BLaER1 treated with 17β-estradiol and CSF1 and Interleukin-3, amounts not matched to agents 10 nM and 100 nM (cell line): ENCODE measurements around the gene USP47.

Experiments used
- H3K27ac ChIP-seq, 11 experiments: shearing (Covaris generic); formaldehyde crosslinking; 2 replicates each; pipeline ENCODE4 v1.8.1; 2022
- H3K27me3 ChIP-seq, 11 experiments: shearing (Covaris generic); formaldehyde crosslinking; 2 replicates each; pipeline ENCODE4 v1.8.1; 2022
- H3K36me3 ChIP-seq, 11 experiments: shearing (Covaris generic); formaldehyde crosslinking; 2 replicates each; pipeline ENCODE4 v1.8.1; 2022
- H3K4me1 ChIP-seq, 10 experiments: shearing (Covaris generic); formaldehyde crosslinking; 2 replicates each; pipeline ENCODE4 v1.8.1; 2022
- H3K4me2 ChIP-seq, 11 experiments: shearing (Covaris generic); formaldehyde crosslinking; 2 replicates each; pipeline ENCODE4 v1.8.1; 2022
- H3K4me3 ChIP-seq, 10 experiments: shearing (Covaris generic); formaldehyde crosslinking; 2 replicates each; pipeline ENCODE4 v1.8.1; 2022
- H3K9ac ChIP-seq, 11 experiments: shearing (Covaris generic); formaldehyde crosslinking; 2 replicates each; pipeline ENCODE4 v1.8.1; 2022
- H3K9me3 ChIP-seq, 11 experiments: shearing (Covaris generic); formaldehyde crosslinking; replicated peaks in 1 of 11; 2 replicates each; pipeline ENCODE4 v1.8.1; 2022
- H4K20me1 ChIP-seq, 11 experiments: shearing (Covaris generic); formaldehyde crosslinking; 2 replicates each; pipeline ENCODE4 v1.8.1; 2022
- Cebpa-rat ChIP-seq, 11 experiments: shearing (Covaris generic); IDR thresholded peaks; 2 replicates each; pipeline ENCODE4 v1.8.1; 2022

The USP47 gene

DNA sequence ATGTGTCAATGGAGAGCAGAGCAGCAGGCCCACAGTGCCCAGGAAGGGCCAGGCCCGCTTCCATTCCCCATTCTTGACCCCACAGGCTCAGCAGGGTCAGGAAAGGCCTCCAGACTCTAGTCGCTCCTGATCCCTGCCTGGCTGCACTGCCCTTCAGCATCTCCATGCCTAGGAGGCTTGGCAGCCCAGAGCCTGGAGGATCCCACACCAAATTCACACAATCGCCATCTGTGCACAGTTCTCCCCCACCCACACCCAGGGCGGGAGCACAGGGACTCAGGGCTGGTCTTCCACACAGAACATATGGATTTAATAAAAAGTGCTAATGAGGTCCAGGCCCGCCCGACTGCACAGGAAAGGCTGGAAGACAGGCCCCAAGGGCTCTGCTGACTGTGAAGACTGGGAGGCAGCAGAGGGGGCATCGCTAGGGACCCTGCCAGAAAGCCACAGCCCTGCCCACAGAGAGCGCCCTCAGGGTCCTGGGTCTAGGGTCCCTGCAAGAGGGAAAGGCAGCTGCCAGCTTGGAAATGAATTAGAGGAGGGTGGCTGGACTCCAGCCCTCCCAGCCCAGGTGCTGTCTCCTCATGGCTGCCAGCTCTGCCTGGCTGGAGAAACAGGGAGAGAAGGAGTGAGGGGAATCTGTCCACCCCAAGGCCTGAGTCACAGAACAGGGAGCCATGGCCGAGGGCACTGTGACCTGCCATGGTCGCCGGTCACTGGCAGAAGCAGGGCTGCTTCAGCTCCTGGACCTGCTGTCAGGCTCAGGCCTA lies 126.9 kb downstream of the USP47 start:
- Histone ChIP-seq H3K4me3 (no peak overlapping the region), H4K20me1 (no peaks in the 10 kb centered on the region; a peak in 2 of 22 replicates), H3K36me3 (no peaks in the 10 kb centered on the region), H3K9ac (no peak overlapping the region), H3K27me3 (no peaks in the 10 kb centered on the region), H3K4me1 (0 out of 20 replicates have a peak, but pooled peaks cover 0 to 5% (median 0%) of the 10 kb centered on the region in 10 experiments), H3K9me3 (no peaks in the 10 kb centered on the region), H3K27ac (no peak overlapping the region), H3K4me2 (no peak overlapping the region)
- no peak for TF ChIP-seq Cebpa-rat (IDR thresholded peaks at IDR 0.05)

DNA sequence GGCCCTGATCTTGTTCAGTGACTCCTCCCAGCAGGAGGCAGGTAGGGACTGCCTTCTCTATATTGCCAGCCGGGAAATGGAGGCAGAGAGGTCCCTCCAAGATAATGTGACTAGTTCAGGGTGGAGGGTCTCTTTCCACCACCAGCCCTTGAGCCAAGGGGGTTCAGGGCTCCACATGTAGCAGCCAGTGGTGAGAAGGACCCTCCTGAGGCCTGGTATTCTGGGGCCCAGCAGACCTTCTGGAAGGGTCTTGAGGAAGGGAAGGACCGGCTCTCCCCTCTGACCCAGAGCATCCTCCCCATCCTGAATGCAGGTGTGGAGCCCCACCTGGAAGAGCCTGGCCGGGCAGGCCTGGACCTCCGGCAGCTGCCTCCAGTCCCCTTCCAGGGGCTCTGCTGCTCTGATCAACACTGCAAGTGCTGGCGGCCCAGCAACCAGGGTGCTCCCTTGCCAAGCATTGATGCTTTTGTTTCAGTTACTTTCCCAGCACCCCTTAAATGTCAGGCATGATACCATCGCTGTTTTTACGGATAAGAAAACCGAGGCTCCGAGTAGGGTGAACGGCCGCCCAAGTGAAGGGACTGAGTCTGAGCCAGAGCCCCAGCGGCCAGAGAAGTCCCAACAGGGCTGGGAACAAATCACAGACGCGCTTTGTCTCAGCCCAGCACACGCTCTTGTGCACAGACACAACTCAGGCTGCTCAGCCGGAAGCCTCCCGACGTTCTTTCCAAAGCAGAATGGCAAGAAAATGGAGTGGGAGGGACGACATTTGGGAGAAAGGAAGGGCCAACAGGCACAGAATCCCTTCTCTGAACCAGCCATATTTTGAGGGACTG lies 127.8 kb downstream of the USP47 start:
- Histone ChIP-seq H3K4me3 (no peak overlapping the region), H3K9me3 (no peaks in the 10 kb centered on the region), H3K27me3 (no peaks in the 10 kb centered on the region), H3K4me2 (no peak overlapping the region), H3K4me1 (0 out of 20 replicates have a peak, but pooled peaks cover 0 to 5% (median 0%) of the 10 kb centered on the region in 10 experiments), H3K27ac (no peak overlapping the region), H3K36me3 (no peaks in the 10 kb centered on the region), H4K20me1 (no peaks in the 10 kb centered on the region), H3K9ac (no peak overlapping the region)
- no peak for TF ChIP-seq Cebpa-rat (IDR thresholded peaks at IDR 0.05)

DNA sequence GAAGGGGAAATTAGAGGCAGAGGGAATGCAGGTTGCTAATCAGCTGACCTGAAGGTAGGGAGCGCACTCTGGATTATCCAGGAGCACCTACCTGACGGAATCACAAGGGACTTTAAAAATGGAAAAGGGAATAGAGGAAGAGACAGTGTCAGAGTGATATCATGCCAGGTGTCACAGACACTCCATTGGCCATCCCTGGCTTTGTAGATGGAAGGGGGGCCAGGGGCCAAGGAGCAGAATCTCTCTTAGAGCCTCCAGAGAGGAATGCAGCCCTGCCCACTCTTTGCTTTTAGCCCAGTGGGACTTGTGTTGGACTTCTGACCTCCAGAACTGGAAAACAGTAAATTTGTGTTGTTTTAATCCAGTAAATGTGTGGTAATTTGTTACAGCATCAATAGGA lies 128.8 kb downstream of the USP47 start:
- no peak for TF ChIP-seq Cebpa-rat (IDR thresholded peaks at IDR 0.05)
- Histone ChIP-seq H3K4me2 (no peak overlapping the region), H4K20me1 (no peaks in the 10 kb centered on the region), H3K27me3 (no peaks in the 10 kb centered on the region), H3K36me3 (no peaks in the 10 kb centered on the region), H3K9me3 (no peaks in the 10 kb centered on the region), H3K4me3 (no peak overlapping the region), H3K27ac (no peak overlapping the region), H3K9ac (no peak overlapping the region), H3K4me1 (0 out of 20 replicates have a peak, but pooled peaks cover 0 to 5% (median 0%) of the 10 kb centered on the region in 10 experiments)

DNA sequence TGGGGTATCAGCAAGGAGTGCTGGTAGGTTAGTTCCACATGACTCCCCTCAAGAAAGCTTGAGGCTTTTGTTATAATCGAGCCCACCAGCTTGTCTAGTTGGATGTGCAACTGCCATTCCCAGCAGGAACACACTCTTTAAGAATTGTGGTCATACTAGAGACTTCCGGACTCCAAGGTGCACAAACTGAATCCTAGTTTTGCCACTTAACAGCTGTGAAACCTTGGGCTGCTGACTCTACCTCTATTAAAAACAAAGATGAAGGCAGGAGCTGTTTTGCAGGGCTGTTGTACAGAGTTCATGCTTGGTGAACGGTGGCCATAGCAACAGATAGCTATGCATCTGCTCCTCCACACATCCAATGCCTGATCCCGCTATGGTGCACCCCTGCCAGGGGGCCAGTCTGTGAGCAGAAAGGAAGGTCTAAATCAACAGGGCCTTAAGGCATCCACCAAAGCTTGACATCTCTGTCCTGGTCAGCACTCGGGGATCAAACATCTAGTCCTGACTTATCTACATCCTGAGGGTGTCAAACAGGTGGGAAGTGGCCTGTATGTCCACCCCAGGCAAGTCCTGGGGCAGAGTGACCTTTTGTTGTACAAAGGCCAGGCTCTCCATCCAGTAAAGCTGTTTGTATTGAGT lies 130.3 kb downstream of the USP47 start:
- no peaks in the 10 kb centered on the region for H3K27me3 ChIP-seq
- H4K20me1 ChIP-seq = no peaks in the 10 kb centered on the region
- H3K27ac ChIP-seq = no peak overlapping the region
- H3K36me3 ChIP-seq = no peaks in the 10 kb centered on the region
- H3K4me3 ChIP-seq = no peak overlapping the region
- H3K9ac ChIP-seq = no peak overlapping the region
- H3K4me1 ChIP-seq = 0 out of 20 replicates have a peak, but pooled peaks cover 0 to 5% (median 0%) of the 10 kb centered on the region in 10 experiments
- no peaks in the 10 kb centered on the region for H3K9me3 ChIP-seq
- no peak for TF ChIP-seq Cebpa-rat (IDR thresholded peaks at IDR 0.05)
- no peak overlapping the region for H3K4me2 ChIP-seq

DNA sequence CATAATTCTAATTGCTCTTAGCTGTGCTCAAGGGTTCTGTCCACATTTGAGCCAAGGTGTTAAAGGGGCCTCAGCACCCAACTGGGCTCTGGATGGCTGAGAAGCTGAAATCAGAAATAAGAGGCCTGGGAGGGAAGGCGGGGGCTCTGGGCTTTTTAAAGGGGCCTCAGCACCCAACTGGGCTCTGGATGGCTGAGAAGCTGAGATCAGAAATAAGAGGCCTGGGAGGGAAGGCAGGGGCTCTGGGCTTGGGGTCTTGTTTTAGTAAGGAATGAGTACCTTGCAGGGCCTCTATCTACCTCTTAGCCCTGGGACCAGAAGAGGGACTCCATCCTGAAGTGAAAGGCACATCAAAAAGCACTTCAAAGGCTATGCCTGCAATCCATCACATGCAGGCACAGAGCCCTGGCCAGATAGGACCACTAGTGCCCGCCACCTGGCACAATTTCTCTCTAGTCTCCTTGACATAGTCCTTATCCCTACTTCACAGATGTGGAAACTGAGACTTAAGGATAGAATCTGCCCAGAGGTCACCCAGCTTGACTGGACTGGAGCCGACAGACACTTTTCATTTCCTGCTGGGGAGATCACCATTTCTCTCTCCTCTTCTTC lies 131.1 kb downstream of the USP47 start:
- H3K9me3 ChIP-seq = no peaks in the 10 kb centered on the region
- no peak overlapping the region for H3K4me2 ChIP-seq
- H3K4me1 ChIP-seq = 0 out of 20 replicates have a peak, but pooled peaks cover 0 to 5% (median 0%) of the 10 kb centered on the region in 10 experiments
- no peaks in the 10 kb centered on the region for H3K27me3 ChIP-seq
- H3K4me3 ChIP-seq = no peak overlapping the region
- no peak for TF ChIP-seq Cebpa-rat (IDR thresholded peaks at IDR 0.05)
- no peaks in the 10 kb centered on the region for H3K36me3 ChIP-seq
- no peaks in the 10 kb centered on the region for H4K20me1 ChIP-seq
- no peak overlapping the region for H3K27ac ChIP-seq
- H3K9ac ChIP-seq = no peak overlapping the region

DNA sequence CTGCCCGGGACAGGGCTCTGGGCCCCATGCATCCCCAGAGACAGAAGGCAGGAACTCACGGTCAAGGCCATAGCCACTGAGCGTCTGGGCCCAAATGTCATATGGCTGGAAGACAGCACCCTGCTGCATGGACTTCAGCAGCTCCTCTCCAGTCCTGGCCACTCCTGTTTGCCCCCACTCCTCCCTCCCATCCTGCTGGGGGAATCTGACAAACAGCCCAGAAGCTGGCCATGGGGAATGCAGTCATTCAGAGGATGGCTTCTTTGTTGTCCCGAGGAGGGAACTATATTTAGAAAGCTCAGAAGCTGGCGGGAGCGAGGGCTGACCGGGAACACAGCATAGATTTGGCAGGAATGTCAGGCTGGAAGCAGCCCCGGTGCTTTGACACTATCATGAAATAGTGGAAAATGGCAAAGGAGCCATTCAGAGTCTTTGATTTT lies 131.6 kb downstream of the USP47 start:
- no peak overlapping the region for H3K27ac ChIP-seq
- H3K4me2 ChIP-seq = no peak overlapping the region
- TF ChIP-seq Cebpa-rat (IDR thresholded peaks at IDR 0.05) = no peak
- no peaks in the 10 kb centered on the region for H3K36me3 ChIP-seq
- H3K27me3 ChIP-seq = no peaks in the 10 kb centered on the region
- no peaks in the 10 kb centered on the region for H4K20me1 ChIP-seq
- H3K9ac ChIP-seq = no peak overlapping the region
- H3K9me3 ChIP-seq = no peaks in the 10 kb centered on the region
- no peak overlapping the region for H3K4me3 ChIP-seq
- 0 out of 20 replicates have a peak, but pooled peaks cover 0 to 5% (median 0%) of the 10 kb centered on the region in 10 experiments for H3K4me1 ChIP-seq

DNA sequence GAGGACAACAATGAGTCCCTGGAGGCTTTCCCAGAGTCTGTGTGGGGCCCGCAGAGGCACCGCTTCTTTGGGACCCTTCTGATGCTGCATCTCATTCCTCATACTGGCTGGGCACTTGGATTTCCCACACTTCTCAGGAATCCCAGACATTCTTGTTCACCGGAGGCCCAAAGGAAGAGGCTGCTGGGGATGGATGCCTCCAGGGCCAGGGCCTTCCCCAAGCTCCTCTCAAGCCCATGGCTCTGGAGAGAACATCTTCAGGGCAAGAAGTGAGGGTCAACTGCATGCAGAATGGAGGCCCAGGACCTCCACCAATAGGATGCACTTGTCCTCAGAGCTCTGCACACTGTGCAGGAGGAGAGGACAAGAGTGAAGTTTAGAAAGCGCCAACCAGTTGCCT lies 132.1 kb downstream of the USP47 start:
- Histone ChIP-seq H3K4me1 (0 out of 20 replicates have a peak, but pooled peaks cover 0 to 5% (median 0%) of the 10 kb centered on the region in 10 experiments), H3K27me3 (no peaks in the 10 kb centered on the region), H3K36me3 (no peaks in the 10 kb centered on the region), H3K4me3 (no peak overlapping the region), H3K9ac (no peak overlapping the region), H4K20me1 (no peaks in the 10 kb centered on the region), H3K4me2 (no peak overlapping the region), H3K9me3 (no peaks in the 10 kb centered on the region), H3K27ac (no peak overlapping the region)
- no peak for TF ChIP-seq Cebpa-rat (IDR thresholded peaks at IDR 0.05)

DNA sequence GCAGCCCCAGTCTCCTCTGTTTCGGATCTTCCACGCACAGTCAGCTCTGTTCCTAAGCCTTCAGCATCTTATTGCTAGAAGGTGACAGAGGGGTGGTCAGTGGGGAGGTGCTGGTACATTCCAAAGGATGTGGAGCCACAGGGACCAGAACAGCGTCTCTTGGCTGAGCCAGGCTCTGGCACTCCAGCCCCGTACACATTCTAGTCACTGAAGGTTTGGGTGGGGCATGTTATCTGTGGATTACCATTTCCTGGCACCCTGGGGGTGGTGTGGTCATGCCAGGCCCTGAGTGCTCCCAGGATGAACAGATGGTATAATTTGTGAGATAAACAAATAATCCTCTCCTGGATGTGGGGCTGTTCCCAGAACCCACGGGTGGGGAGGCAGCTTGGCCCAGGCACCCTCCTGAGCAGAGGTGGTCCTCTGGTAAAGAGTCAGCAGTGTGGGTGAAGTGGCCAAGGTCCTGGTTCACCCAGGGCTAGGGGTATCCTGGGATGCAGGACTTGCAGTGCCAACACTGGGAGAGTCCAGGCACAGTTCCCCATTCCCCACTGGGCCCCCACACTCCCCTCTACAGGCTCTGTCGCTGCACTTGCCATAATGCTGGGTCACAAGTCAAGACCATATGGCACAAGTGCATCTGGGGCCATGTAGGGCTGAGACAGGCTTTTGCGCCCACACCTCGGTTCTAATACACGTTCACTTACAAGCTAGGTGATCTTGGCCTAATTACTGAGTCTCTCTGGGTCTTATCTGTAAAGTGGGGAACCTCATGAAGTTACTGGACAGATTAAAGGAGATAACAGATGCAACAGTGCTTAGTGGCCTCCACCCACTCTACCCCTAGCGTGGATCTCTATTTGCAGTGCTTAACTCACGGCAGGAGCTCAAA lies 133.7 kb downstream of the USP47 start:
- 0 out of 20 replicates have a peak, but pooled peaks cover 0 to 5% (median 0%) of the 10 kb centered on the region in 10 experiments for H3K4me1 ChIP-seq
- no peak for TF ChIP-seq Cebpa-rat (IDR thresholded peaks at IDR 0.05)
- no peaks in the 10 kb centered on the region for H3K36me3 ChIP-seq
- H3K4me3 ChIP-seq = no peak overlapping the region
- H3K4me2 ChIP-seq = no peak overlapping the region
- no peaks in the 10 kb centered on the region for H3K27me3 ChIP-seq
- H3K9ac ChIP-seq = no peak overlapping the region
- no peaks in the 10 kb centered on the region for H3K9me3 ChIP-seq
- no peaks in the 10 kb centered on the region for H4K20me1 ChIP-seq
- no peak overlapping the region for H3K27ac ChIP-seq
